KOPT-K1 (cell line): ENCODE data around the gene C19orf25.
"Not testable (repeated sequence)": the region's sequence is repeated elsewhere in the genome, so short reads cannot be mapped to it uniquely, and the experiment has no call there.

ENCODE experiments used
- H3K27ac ChIP-seq: fragments of 200-600 bp; sonication (generic); 2 replicates; pipeline ENCODE4 v1.5.1; 2016; ENCODE audit warnings: antibody characterized with exemption, mild to moderate bottlenecking, low read depth, low read length; ENCODE audit not compliant: poor library complexity, severe bottlenecking
- H3K36me3 ChIP-seq: fragments of 200-600 bp; sonication (generic); 2 replicates; pipeline ENCODE4 v1.5.1; 2017; ENCODE audit warnings: antibody characterized with exemption, mild to moderate bottlenecking, low read length, moderate library complexity; ENCODE audit not compliant: insufficient read depth
- H3K9me3 ChIP-seq: fragments of 200-600 bp; sonication (generic); 2 replicates; pipeline ENCODE4 v1.5.1; 2017; ENCODE audit warnings: antibody characterized with exemption, low read length, mild to moderate bottlenecking; ENCODE audit not compliant: insufficient read depth, poor library complexity, severe bottlenecking

C19orf25 gene

DNA sequence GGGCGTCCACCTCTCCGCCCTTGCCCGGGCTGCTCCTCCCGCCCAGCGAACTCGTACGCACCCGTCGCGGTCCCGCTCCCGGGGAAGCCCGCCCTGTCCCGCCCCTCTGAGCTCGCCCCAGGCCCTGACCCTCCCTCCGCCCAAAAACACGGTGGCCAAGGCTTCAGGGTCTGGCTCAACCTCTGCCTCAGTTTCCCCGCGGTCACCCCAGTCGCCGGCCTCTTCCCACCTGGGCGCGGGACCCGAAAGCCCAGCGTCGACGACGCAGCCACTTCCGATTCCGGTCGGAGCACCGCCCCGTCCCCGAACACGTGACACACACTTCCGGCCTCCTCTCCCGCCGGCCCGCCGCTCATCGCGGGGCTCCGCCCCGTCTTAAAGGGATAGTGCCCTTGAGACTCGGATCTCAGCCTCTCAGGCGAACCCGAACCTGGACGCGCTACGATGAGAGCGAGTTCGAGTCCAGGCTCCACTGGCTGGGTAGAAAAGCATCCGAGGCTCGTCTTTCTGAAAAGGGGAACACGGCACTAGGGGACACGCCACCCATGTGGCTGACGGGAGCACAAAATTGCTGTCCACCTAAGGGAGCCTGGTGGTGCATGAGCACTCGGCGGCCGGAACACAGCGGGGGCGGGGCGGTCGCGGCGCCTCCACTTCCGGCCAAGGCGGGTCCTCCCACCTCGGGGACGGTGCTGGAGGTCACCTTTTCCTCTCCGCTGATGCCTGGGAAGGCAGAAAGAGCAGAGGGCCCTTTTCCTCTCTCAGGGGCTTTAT is at the start of gene C19orf25:
Gene C19orf25 (minus strand): TSS at position 282 of the 774 bp plus-strand sequence. CDS start 312 bp downstream, outside the sequence.
- Histone ChIP-seq H3K9me3 (no peaks in the 10 kb centered on the region), H3K36me3 (peaks cover 26% of the 10 kb centered on the region; the same call in 1 of the 2 replicates), H3K27ac (peak within 1 kb of the TSS; percentile 57)

DNA sequence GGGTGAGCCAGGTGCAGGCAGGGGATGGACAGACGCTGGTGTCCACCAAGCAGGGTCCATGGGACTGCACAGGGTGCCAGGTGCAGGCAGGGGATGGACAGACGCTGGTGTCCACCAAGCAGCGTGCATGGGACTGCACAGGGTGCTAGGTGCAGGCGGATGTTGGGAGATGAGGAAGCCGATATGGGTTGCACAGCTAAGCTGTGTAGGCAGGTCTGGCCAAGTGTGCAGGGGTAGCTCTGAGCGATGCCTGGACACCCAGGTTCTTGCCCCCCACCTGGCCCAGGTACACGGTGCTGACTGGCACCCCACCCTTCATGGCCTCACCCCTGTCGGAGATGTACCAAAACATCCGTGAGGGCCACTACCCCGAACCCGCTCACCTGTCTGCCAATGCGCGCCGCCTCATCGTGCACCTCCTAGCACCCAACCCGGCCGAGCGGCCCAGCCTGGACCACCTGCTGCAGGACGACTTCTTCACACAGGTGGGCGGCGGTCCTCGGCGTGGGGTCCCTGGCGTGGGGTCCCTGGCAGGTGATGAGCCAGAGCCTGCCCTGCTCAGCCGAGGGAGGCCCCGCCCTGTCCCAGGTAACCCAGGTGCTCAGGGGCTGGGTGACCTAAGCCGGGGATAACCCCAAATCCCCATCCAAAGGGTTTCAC is 48.8 kb upstream of the C19orf25 start:
- no peaks in the 10 kb centered on the region for H3K9me3 ChIP-seq
- H3K36me3 ChIP-seq: no peaks in the 10 kb centered on the region
- H3K27ac ChIP-seq: no peak overlapping the region

DNA sequence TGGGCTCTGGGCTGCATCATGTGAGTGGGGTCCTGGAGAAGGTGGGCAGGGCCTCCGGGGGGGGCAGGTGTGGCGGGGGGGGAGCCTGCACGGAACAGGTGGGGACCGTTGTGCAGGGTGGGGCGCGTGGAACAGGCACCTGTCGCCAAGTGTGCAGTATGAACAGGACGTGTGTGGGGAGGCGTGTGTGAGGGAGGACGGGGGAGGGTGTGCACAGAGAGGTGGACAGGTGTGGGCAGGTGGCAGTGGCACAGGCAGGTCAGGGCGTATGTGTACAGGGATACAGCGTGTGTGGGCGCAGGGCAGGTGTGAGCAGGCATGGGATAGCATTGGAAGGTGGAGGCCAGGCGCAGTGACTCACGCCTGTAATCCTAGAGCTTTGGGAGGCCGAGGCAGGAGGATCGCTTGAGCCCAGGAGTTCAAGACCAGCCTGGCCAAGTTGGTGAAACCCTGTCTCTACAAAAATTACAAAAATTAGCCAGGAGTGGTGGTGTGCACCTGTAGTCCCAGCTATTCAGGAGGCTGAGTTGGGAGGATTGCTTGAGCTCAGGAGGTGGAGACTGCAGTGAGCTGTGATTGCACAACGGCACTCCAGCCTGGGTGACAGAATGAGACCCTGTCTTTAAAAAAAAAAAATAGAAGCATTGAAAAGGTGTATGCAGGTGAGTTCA is 48.1 kb upstream of the C19orf25 start:
- Histone ChIP-seq H3K27ac (no peak overlapping the region), H3K9me3 (no peaks in the 10 kb centered on the region), H3K36me3 (no peaks in the 10 kb centered on the region)

DNA sequence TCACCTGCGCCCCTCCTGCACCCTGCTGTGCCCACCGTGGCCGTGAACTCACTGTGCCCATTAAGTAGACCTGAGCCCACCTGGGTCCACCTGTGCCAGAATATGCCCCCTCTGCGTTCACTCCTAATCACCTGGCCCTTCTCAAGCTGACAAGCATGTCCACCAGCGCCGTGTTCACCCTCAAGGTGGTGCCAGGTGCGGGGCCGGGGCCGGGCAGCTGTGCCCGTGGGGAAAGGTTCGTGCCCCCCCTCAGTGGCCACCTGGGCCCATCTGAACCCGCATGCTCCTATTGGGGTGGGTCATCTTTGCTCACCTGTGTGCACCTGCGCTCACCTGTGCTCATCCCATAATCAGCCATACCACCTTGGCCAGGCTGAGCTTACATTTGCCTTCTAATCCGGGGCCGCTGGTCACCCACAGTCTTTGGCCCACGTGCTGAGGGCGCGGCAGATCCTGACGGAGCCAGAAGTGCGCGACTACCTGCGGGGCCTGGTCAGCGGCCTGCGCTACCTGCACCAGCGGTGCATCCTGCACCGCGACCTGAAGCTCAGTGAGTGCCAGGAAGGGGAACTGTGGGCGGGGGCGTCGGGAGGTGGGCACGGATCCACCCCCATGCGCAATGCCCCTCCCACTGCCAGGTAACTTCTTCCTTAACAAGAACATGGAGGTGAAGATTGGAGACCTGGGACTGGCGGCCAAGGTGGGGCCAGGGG is 47.2 kb upstream of the C19orf25 start:
- H3K36me3 ChIP-seq: no peaks in the 10 kb centered on the region
- H3K9me3 ChIP-seq: no peaks in the 10 kb centered on the region

DNA sequence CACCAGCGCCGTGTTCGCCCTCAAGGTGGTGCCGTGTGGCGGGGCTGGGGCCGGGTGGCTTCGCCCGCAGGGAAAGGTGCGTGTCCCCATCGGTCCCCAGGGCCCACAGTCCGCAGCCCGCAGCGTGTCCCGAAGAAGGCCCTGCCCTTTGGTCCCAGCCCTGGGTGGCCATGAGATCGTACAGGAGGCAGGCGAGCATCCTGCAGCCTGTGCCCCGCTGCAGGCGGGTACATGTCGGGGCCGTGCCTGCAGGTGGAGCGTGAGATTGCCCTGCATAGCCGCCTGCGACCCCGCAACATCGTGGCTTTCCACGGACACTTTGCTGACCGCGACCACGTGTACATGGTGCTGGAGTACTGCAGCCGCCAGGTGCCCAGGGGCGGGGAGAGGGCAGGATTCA is 46.3 kb upstream of the C19orf25 start:
- no peaks in the 10 kb centered on the region for H3K36me3 ChIP-seq
- H3K27ac ChIP-seq: no peak overlapping the region
- no peaks in the 10 kb centered on the region for H3K9me3 ChIP-seq

More for the DNA sequence above, 47.2 kb upstream of the C19orf25 start:
- H3K27ac ChIP-seq: no peak overlapping the region

DNA sequence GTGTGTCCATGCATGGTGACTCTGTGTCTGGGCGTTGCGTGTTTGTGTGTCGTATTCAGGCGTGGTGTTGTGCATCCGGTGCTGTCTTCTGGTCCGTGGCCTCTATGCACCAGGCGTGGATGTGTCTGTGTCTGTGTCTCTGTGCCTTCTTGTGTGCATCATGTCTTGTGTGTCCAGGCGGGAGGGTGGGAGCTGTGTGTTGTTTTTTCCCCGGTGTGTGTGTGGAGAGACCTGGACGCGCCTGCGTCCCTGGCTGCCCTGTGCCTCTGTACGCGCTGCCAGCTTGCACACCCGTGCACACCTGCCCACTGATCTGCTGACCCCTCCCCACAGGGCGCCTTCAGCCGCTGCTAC is 45.9 kb upstream of the C19orf25 start:
- Histone ChIP-seq H3K9me3 (no peaks in the 10 kb centered on the region), H3K27ac (no peak overlapping the region), H3K36me3 (no peaks in the 10 kb centered on the region)

DNA sequence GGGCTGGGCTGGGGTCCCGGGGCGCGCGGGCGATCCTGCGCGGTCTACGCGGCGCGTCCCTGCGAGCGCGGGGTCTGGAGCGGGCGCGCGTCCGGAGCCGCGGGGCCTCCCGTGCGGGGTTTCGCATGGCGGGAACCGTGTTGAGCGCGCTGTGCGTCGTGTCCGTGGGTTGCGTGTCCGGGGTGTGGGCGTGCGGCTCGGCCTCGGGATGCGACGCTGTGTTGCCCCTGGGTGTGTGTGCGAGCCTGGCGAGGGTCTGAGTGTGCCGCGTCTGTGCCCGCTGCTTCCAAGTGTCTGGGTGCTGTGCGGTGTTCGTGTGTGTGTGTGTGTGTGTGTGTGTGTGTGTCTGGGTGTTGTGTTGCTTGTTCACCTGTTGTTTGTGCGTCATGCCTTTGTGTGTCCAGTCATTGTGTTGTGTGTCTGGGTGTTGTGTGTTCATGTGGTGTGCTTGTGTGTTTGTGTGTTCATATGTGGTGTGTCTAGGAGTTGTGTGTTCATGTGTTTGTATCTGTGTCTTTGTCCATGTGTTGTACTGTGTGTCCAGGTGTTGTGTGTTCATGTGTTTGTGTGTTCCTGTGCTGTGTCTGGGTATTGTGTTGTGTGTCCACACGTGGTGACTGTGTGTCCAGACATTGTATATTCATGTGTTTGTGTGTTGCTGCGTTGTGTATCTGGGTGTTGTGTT is 45.4 kb upstream of the C19orf25 start:
- Histone ChIP-seq H3K36me3 (no peaks in the 10 kb centered on the region), H3K9me3 (no peaks in the 10 kb centered on the region), H3K27ac (no peak overlapping the region)

DNA sequence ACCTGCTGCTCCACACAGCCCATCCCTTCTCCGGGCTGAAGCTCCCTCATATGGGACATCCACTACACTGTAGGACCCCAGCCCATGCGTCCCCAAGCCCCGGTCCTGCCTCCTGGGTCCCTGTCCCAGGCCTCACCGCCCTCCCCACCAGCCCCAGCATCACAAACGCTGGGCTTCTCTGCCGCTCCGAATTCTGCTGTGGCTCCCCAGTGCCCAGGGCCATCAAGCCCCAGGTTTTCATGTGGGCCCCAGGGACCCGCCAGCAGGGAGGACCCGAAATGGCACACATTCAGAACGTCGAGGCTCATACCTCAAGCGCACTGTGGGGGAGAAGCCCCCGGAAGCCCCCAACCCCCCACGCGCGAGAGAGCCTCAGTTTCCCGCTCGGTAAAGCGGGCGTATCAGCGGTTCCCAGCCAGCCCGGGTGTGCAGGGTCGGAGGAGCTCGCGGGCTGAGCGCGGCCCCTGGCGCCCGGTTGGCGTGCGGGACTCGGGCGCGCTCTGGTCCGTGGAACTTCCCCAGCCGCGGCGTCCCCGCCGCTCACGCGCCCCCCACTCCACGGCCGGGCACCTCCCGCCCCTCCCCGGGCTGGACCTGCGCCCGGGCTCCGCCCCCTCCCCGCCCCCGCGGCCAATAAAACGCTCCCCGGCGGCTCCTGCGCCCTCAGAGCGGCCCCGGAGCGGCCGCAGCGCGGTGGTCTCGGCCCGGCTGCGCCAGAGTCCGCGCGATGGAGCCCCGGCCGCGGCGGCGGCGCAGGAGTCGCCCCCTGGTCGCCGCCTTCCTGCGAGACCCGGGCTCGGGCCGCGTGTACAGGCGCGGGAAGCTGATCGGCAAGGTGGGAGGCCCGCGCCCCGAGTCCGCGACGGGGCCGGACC is 44.6 kb upstream of the C19orf25 start, which contains the start of gene PLK5:
Gene PLK5 (plus strand): TSS at position 666 of the 875 bp plus-strand sequence. CDS start 2,920 bp downstream, outside the sequence.
- H3K27ac ChIP-seq: no peak within 1 kb of the TSS
- H3K9me3 ChIP-seq: no peaks in the 10 kb centered on the region
- H3K36me3 ChIP-seq: no peaks in the 10 kb centered on the region

DNA sequence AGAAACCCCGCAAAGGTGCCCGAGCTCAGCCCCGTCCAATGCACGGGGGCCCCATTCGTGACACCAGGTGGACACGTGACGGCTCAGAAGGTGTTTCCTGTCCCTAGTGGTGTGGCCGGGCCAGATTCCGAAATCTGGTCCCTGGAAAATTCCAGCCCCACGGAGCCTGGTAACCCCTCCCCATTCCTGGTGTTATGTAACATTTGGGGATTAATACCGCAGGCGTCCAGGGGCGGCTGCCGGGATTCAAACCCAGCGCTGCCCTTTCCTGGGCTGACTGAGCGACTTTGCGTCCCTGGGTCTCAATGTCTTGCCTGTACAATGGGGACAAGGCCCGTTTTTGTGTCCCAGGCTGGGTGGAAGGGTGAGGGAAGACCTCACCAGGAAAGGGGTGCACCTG is 43.8 kb upstream of the C19orf25 start:
- no peaks in the 10 kb centered on the region for H3K36me3 ChIP-seq
- H3K27ac ChIP-seq: no peak overlapping the region
- H3K9me3 ChIP-seq: no peaks in the 10 kb centered on the region

DNA sequence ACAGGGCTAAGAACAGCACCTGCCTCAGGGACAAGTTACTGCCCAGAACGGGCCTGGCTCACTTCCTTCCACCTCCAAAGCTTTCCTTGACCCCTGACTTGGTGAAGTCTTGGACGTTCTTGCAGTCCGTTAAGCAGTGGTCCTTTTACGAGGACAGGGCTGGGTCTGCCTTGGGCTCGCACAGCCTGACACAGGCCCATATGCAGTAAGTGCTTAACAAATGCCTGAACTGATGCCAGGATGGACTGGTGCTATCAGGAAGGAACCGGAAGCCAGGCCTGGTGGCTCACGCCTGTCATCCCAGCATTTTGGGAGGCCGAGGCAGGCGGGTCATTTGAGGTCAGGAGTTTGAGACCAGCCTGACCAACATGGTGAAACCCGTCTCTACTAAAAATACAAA is 43.0 kb upstream of the C19orf25 start:
- H3K27ac ChIP-seq: no peak overlapping the region
- H3K36me3 ChIP-seq: no peaks in the 10 kb centered on the region
- H3K9me3 ChIP-seq: no peaks in the 10 kb centered on the region

DNA sequence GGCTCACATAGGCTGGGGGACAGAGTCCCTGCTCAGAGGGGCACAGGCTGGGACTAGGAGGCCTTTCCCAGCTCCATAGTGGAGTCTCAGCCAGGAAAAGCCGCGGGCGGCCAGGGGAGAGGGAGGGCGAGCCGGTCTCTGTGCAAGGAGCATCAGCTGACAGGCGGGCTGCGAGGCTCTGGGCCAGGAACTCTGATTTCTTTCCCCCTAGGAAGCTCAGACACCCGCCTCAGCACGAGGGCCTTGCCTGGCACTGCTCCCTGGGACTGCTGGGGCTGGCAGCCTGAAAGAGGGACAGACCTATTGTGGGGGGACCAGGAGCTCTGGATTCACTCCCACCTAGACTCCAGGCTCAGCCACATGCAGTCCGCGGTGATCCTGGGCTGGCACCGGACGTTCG is 42.6 kb upstream of the C19orf25 start:
- Histone ChIP-seq H3K27ac (no peak overlapping the region), H3K9me3 (no peaks in the 10 kb centered on the region), H3K36me3 (no peaks in the 10 kb centered on the region)

DNA sequence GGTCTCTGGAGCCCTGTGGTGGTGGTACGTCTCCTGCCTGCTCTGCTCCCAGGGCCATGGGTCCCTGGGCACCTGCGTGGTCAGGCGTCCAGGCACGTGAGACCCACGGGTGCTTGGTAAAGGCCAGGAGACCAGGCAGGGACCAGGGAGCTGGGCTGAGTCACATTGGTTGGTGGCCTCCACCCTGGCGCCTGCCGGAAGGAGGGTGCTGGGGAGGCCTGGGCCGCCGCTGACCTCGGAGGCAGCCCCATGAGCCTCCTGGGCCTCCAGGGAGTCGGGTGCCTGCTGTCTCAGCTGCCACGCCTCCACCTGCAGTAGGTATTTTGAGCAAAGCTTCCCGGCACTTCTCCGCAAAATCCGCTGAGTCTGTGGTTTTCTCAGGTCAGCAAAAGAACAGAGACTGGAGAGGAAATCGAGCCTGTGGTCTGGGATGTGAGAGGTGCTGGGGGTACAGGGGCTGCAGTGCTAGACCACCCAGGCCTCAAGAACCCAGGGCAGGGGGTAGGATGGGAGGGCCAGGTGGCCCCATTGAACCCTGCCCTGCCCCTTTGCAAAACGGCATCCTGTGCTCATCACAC is 41.3 kb upstream of the C19orf25 start:
- Histone ChIP-seq H3K36me3 (no peaks in the 10 kb centered on the region), H3K9me3 (no peaks in the 10 kb centered on the region), H3K27ac (no peak overlapping the region)

DNA sequence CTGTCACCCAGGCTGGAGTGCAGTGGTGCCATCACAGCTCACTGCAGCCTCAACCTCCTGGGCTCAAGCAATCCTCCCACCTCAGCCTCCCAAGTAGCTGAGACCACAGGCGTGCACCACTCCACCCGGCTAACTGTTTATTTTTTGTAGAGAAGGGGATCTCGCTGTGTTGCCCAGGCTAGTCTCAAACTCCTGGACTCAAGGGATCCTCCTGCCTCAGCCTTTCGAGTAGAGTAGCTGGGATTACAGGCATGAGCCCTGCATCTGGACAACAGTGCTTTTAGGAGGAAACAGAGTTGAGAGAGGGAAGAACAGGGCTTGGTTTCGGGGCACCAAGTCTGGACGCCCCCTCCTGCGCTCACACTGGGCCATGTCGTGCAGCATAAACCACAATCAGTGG is 40.8 kb upstream of the C19orf25 start:
- not testable (repeated sequence) for H3K36me3 ChIP-seq, H3K9me3 ChIP-seq, H3K27ac ChIP-seq
